IMR-90 (cell line): ENCODE measurements around the gene LAMB2. TPM values are rescaled to one million over a fixed set of nuclear protein-coding genes. Genes with fewer than 3 reads are reported as not detected.

Source experiments
- ATAC-seq: fragments of 200-7000 bp; cut with Tn5 transposase; 2 replicates; pipeline ENCODE4 v1.9.1; 2020; ENCODE audit warnings: low read depth, mild to moderate bottlenecking, moderate library complexity
- BruUV-seq: library from RNA; stranded (reverse); fragments of 400-500 nt; replicated peaks from 2 replicates; lab custom pipeline; 2021; lab: Mats Ljungman, UMichigan
- CTCF ChIA-PET: fragments of 300-600 bp; formaldehyde crosslinking; extraction: SDS; loops from one replicate; lab custom pipeline; 2021; ENCODE audit warnings: antibody characterized with exemption; lab: Yijun Ruan, JAX
- POLR2A ChIA-PET: fragments of 300-600 bp; sonication (Branson Sonifier 250); formaldehyde crosslinking; loops from one replicate; lab custom pipeline; 2022; ENCODE audit warnings: antibody characterized with exemption; ENCODE audit not compliant: unreplicated experiment; lab: Charles Lee
- DNase-seq: peaks from one replicate; pipeline ENCODE4 v3.0.0; 2013
- H2AFZ ChIP-seq: replicated peaks from 2 replicates; pipeline ENCODE3; 2013; ENCODE audit warnings: low read length, mild to moderate bottlenecking; ENCODE audit not compliant: poor library complexity
- H2AK5ac ChIP-seq: 2 replicates; pipeline ENCODE4 v1.6.1; 2013; ENCODE audit warnings: low read depth, low read length, inconsistent platforms
- H2AK9ac ChIP-seq: replicated peaks from 2 replicates; pipeline ENCODE3; 2013; ENCODE audit warnings: mild to moderate bottlenecking, low read depth, low read length, moderate library complexity; ENCODE audit not compliant: poor library complexity
- H2BK120ac ChIP-seq: 2 replicates; pipeline ENCODE4 v1.6.1; 2013; ENCODE audit warnings: low read depth, low read length, inconsistent platforms
- H2BK15ac ChIP-seq: 3 replicates; pipeline ENCODE4 v1.6.1; 2013; ENCODE audit warnings: low read depth, low read length, inconsistent platforms
- H2BK20ac ChIP-seq: 2 replicates; pipeline ENCODE4 v1.6.1; 2013; ENCODE audit warnings: low read depth, mild to moderate bottlenecking, inconsistent platforms, low read length, moderate library complexity
- H2BK5ac ChIP-seq: 2 replicates; pipeline ENCODE4 v1.6.1; 2013; ENCODE audit warnings: mild to moderate bottlenecking, low read depth, low read length, inconsistent platforms; ENCODE audit not compliant: poor library complexity, severe bottlenecking
- H3K14ac ChIP-seq: replicated peaks from 2 replicates; pipeline ENCODE4 v1.6.1; 2013; ENCODE audit warnings: low read depth, low read length, inconsistent platforms
- H3K18ac ChIP-seq: 2 replicates; pipeline ENCODE4 v1.6.1; 2013; ENCODE audit warnings: low read depth, low read length, control low read depth
- H3K23ac ChIP-seq: 2 replicates; pipeline ENCODE4 v1.6.1; 2013; ENCODE audit warnings: low read depth, low read length, inconsistent platforms
- H3K27ac ChIP-seq: 2 replicates; pipeline ENCODE4 v1.5.1; 2013; ENCODE audit warnings: mild to moderate bottlenecking, control low read depth, low read length; ENCODE audit not compliant: insufficient read depth
- H3K27me3 ChIP-seq: 2 replicates; pipeline ENCODE4 v1.6.1; 2013; ENCODE audit warnings: low read length; ENCODE audit not compliant: control insufficient read depth, insufficient read depth
- H3K36me3 ChIP-seq: 2 replicates; pipeline ENCODE4 v1.6.1; 2013; ENCODE audit warnings: low read length, mixed read lengths; ENCODE audit not compliant: control insufficient read depth, insufficient read depth
- H3K4ac ChIP-seq: 2 replicates; pipeline ENCODE4 v1.6.1; 2013; ENCODE audit warnings: low read depth, low read length, inconsistent platforms
- H3K4me1 ChIP-seq: 2 replicates; pipeline ENCODE4 v1.6.1; 2013; ENCODE audit warnings: low read length, mixed read lengths; ENCODE audit not compliant: control insufficient read depth, insufficient read depth
- H3K4me2 ChIP-seq: 2 replicates; pipeline ENCODE4 v1.6.1; 2013; ENCODE audit warnings: low read depth, mild to moderate bottlenecking, control low read depth, low read length, moderate library complexity
- H3K4me3 ChIP-seq: 2 replicates; pipeline ENCODE4 v1.5.1; 2013; ENCODE audit warnings: low read depth, mild to moderate bottlenecking, control low read depth, low read length, moderate library complexity; ENCODE audit not compliant: insufficient read depth
- H3K56ac ChIP-seq: 2 replicates; pipeline ENCODE4 v1.6.1; 2013; ENCODE audit warnings: low read length, inconsistent platforms; ENCODE audit not compliant: insufficient read depth; ENCODE audit errors: extremely low read depth
- H3K79me1 ChIP-seq, 2 experiments: 2 replicates each; pipeline ENCODE4 v1.6.1; 2013; ENCODE audit warnings: low read length in 2 of 2, inconsistent platforms in 1 of 2, low read depth in 1 of 2
- H3K9ac ChIP-seq: 2 replicates; pipeline ENCODE4 v1.6.1; 2013; ENCODE audit warnings: low read depth, low read length, control low read depth
- H3K9me1 ChIP-seq: 2 replicates; pipeline ENCODE4 v1.6.1; 2013; ENCODE audit warnings: low read length, inconsistent platforms; ENCODE audit not compliant: insufficient read depth
- H3K9me3 ChIP-seq: 2 replicates; pipeline ENCODE4 v1.6.1; 2013; ENCODE audit warnings: low read length; ENCODE audit not compliant: control insufficient read depth, insufficient read depth
- H4K20me1 ChIP-seq: 2 replicates; pipeline ENCODE4 v1.6.1; 2013; ENCODE audit warnings: low read length, inconsistent platforms; ENCODE audit not compliant: insufficient read depth
- H4K5ac ChIP-seq: 2 replicates; pipeline ENCODE4 v1.6.1; 2013; ENCODE audit warnings: mild to moderate bottlenecking, low read depth, low read length, control low read depth
- H4K8ac ChIP-seq, 2 experiments: 2 replicates each; pipeline ENCODE4 v1.6.1; 2013; ENCODE audit warnings: low read depth in 2 of 2, low read length in 2 of 2, control low read depth in 1 of 2, inconsistent platforms in 1 of 2
- H4K91ac ChIP-seq: 2 replicates; pipeline ENCODE4 v1.6.1; 2013; ENCODE audit warnings: low read depth, low read length, inconsistent platforms; ENCODE audit not compliant: insufficient read depth
- BHLHE40 ChIP-seq: fragments of 150-350 bp; IDR thresholded peaks from 2 replicates; pipeline ENCODE4 v1.6.1; 2016; ENCODE audit warnings: mild to moderate bottlenecking, low read depth, low read length
- CEBPB ChIP-seq: IDR thresholded peaks from 2 replicates; pipeline ENCODE4 v1.6.1; 2012; ENCODE audit warnings: low read depth, low read length, improper control_type of control experiment
- CHD1 ChIP-seq: IDR thresholded peaks from 2 replicates; pipeline ENCODE4 v1.6.1; 2012; ENCODE audit warnings: low read depth, low read length, improper control_type of control experiment
- FOS ChIP-seq: fragments of 150-350 bp; IDR thresholded peaks from 2 replicates; pipeline ENCODE4 v1.6.1; 2016; ENCODE audit warnings: low read depth, low read length
- MAFK ChIP-seq: IDR thresholded peaks from 2 replicates; pipeline ENCODE4 v1.6.1; 2012; ENCODE audit warnings: low read depth, low read length, improper control_type of control experiment
- MAZ ChIP-seq: IDR thresholded peaks from 2 replicates; pipeline ENCODE4 v1.6.1; 2012; ENCODE audit warnings: low read depth, mild to moderate bottlenecking, low read length, improper control_type of control experiment, moderate library complexity, borderline replicate concordance
- MXI1 ChIP-seq: IDR thresholded peaks from 2 replicates; pipeline ENCODE4 v1.6.1; 2012; ENCODE audit warnings: low read depth, mild to moderate bottlenecking, low read length, moderate library complexity, borderline replicate concordance
- POLR2A ChIP-seq: IDR thresholded peaks from 2 replicates; pipeline ENCODE4 v1.6.1; 2012; ENCODE audit warnings: mild to moderate bottlenecking, low read depth, low read length
- RAD21 ChIP-seq: IDR thresholded peaks from 2 replicates; pipeline ENCODE4 v1.6.1; 2012; ENCODE audit warnings: low read length, improper control_type of control experiment
- RCOR1 ChIP-seq: IDR thresholded peaks from 2 replicates; pipeline ENCODE4 v1.6.1; 2012; ENCODE audit warnings: mild to moderate bottlenecking, low read length, improper control_type of control experiment; ENCODE audit not compliant: insufficient replicate concordance
- SMC3 ChIP-seq: fragments of 150-350 bp; IDR thresholded peaks from 2 replicates; pipeline ENCODE4 v1.6.1; 2016; ENCODE audit warnings: low read depth, mild to moderate bottlenecking, antibody characterized with exemption, low read length, moderate library complexity
- WGBS, 2 experiments: methylation state at CpG; one replicate each; pipeline versions ENCODE4 v1.1.5 to v1.1.7; 2013; ENCODE audit warnings: missing lambda C conversion rate in 2 of 2; ENCODE audit not compliant: insufficient read length in 1 of 2; ENCODE audit errors: extremely low coverage in 2 of 2; 5-methylcytosine and 5-hydroxymethylcytosine counted together
- dilution Hi-C: fragments of 300-500 bp; cut with HindIII; formaldehyde crosslinking; loops from one replicate; pipeline ENCODE4 v1.14.3; 2018; ENCODE audit warnings: low sequenced_read_pairs; ENCODE audit not compliant: unreplicated experiment
- in situ Hi-C: fragments of 300-500 bp; cut with MboI; formaldehyde crosslinking; loops from 3 replicates; pipeline ENCODE4 v1.14.3; 2019; ENCODE audit warnings: low sequenced_read_pairs, inconsistent platforms, mixed read lengths
- intact Hi-C: fragments of 100-400 bp; cut with micrococcal nuclease; formaldehyde crosslinking; loops from 2 replicates; pipeline ENCODE4 v1.10.0; 2022
- polyA plus RNA-seq, 3 experiments: library from polyadenylated mRNA; depleted of rRNA; stranded (reverse); fragments of >200 nt; gene quantifications; 2 replicates each; pipeline ENCODE4 v1.2.3, GENCODE V29; 2012; ENCODE audit warnings: low replicate concordance in 1 of 3
- total RNA-seq: library from RNA; depleted of rRNA; stranded (reverse); fragments of >200 nt; gene quantifications from 2 replicates; pipeline ENCODE4 v1.2.3, GENCODE V29; 2012
- TF ChIP-seq, protein P1 (sequence below): conservative IDR thresholded peaks from 2 replicates; pipeline ENCODE4 v1.5.1; 2012; ENCODE audit warnings: mild to moderate bottlenecking, low read depth, low read length, improper control_type of control experiment
- TF ChIP-seq, protein P2 (sequence below): fragments of 150-350 bp; IDR thresholded peaks from 2 replicates; pipeline ENCODE4 v1.6.1; 2017; ENCODE audit warnings: mild to moderate bottlenecking, antibody characterized with exemption, low read length, low read depth
- TF ChIP-seq, protein P3 (sequence below): fragments of 150-350 bp; IDR thresholded peaks from 2 replicates; pipeline ENCODE4 v1.6.1; 2016; ENCODE audit warnings: low read depth, mild to moderate bottlenecking, low read length, moderate library complexity, borderline replicate concordance

The LAMB2 gene
- total and polyA plus RNA-seq, 2 of the 4 experiments (the other 2 are of a cell fraction): 213 to 570 TPM

DNA sequence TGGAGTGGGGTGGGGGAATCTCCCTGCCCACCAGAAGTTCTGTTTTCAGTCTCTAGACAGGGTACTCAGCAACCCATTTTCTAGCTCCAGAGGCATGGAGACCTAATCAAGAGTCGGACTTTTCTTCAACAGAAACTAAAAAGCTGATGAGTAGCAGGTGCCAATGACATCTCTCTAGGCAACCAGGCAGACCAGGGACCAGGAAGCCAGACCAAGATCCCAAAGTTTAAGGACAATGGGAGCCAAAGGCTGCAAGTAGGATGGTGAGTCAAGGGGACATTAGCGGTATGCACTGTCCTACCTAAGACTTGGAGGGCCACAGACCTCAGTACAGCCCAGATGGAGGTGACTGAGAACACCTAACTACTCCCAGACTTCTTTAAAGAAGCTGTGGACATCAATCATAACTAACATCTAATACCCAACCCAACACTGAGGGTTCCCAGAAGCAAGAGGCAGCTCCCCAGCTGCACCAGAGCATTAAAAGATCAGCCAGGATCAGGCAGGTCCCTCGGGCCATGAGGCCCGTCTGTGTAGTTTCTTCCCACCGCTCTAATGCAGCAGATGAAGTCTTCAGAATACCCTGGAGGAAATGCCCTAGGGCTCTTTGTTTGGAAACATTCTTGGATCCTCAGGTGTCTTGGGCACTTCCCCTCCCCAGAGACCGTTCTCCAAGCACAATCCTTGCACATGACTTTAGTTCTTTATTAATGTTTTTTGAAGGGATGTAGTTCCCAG is 32.3 kb upstream of the LAMB2 start:
- Histone ChIP-seq H4K91ac (peak overlapping the region; percentile 92), H3K4ac (peak overlapping the region; percentile 96), H3K9me3 (no peaks in the 10 kb centered on the region), H3K4me3 (peak overlapping the region; percentile 96), H2AK9ac (peak overlapping the region; percentile 99), H4K8ac (peak overlapping the region; percentile 97 to 100), H3K56ac (no peak overlapping the region), H3K36me3 (peaks cover 25% of the 10 kb centered on the region), H4K20me1 (peaks cover 8% of the 10 kb centered on the region; the same call in 1 of the 2 replicates), H2AK5ac (peak overlapping the region; percentile 99), H2BK120ac (no peak overlapping the region), H3K27me3 (no peaks in the 10 kb centered on the region), H3K4me2 (peak overlapping the region; percentile 79), H3K9me1 (peaks cover 30% of the 10 kb centered on the region), H2BK15ac (no peak overlapping the region), H3K14ac (peak overlapping the region; percentile 94), H3K4me1 (peaks cover 9% of the 10 kb centered on the region), H3K18ac (no peak overlapping the region; the same call in 1 of the 2 replicates), H3K9ac (peak overlapping the region; percentile 92), H2BK20ac (no peak overlapping the region), H2AFZ (peak overlapping the region; percentile 100), H3K79me1 (peaks cover 37 to 62% of the 10 kb centered on the region in 2 experiments), H2BK5ac (no peak overlapping the region), H3K27ac (peak overlapping the region; percentile 85), H3K23ac (peak overlapping the region; percentile 91; the same call in 1 of the 2 replicates), H4K5ac (no peak overlapping the region)
- TF ChIP-seq SMC3: no peak
- TF ChIP-seq RCOR1: no peak
- no peak for TF ChIP-seq CEBPB
- TF ChIP-seq POLR2A: no peak
- no peak for TF ChIP-seq FOS
- TF ChIP-seq, protein P1, sequence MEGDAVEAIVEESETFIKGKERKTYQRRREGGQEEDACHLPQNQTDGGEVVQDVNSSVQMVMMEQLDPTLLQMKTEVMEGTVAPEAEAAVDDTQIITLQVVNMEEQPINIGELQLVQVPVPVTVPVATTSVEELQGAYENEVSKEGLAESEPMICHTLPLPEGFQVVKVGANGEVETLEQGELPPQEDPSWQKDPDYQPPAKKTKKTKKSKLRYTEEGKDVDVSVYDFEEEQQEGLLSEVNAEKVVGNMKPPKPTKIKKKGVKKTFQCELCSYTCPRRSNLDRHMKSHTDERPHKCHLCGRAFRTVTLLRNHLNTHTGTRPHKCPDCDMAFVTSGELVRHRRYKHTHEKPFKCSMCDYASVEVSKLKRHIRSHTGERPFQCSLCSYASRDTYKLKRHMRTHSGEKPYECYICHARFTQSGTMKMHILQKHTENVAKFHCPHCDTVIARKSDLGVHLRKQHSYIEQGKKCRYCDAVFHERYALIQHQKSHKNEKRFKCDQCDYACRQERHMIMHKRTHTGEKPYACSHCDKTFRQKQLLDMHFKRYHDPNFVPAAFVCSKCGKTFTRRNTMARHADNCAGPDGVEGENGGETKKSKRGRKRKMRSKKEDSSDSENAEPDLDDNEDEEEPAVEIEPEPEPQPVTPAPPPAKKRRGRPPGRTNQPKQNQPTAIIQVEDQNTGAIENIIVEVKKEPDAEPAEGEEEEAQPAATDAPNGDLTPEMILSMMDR: no peak
- TF ChIP-seq, protein P2, sequence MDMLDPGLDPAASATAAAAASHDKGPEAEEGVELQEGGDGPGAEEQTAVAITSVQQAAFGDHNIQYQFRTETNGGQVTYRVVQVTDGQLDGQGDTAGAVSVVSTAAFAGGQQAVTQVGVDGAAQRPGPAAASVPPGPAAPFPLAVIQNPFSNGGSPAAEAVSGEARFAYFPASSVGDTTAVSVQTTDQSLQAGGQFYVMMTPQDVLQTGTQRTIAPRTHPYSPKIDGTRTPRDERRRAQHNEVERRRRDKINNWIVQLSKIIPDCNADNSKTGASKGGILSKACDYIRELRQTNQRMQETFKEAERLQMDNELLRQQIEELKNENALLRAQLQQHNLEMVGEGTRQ: no peak
- TF ChIP-seq RAD21: no peak
- TF ChIP-seq, protein P3, sequence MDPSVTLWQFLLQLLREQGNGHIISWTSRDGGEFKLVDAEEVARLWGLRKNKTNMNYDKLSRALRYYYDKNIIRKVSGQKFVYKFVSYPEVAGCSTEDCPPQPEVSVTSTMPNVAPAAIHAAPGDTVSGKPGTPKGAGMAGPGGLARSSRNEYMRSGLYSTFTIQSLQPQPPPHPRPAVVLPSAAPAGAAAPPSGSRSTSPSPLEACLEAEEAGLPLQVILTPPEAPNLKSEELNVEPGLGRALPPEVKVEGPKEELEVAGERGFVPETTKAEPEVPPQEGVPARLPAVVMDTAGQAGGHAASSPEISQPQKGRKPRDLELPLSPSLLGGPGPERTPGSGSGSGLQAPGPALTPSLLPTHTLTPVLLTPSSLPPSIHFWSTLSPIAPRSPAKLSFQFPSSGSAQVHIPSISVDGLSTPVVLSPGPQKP: no peak
- TF ChIP-seq MAZ: no peak
- TF ChIP-seq MAFK: no peak
- no peak for TF ChIP-seq MXI1
- no peak for TF ChIP-seq BHLHE40
- TF ChIP-seq CHD1: no peak
- in situ Hi-C loops (loop anchor here (25.0 kb wide), 1 partner anchor 272 kb away; the partner anchor contains the start of gene NICN1), intact Hi-C loops (no loop called here), dilution Hi-C loops (no loop called here)
- ATAC-seq (no peak; the same call in 1 of the 2 replicates), DNase-seq (no peak)
- TSS peak; percentile 32 for BruUV-seq
- WGBS, 2 experiments: 37% methylated on average over 2 of the region's 6 CpGs; no CpG with 5 or more reads in 1 of the 2 experiments
- CTCF ChIA-PET: no interaction called here
- POLR2A ChIA-PET: interaction anchor here (0.5 kb wide), 1 partner anchor 144 kb away, joined by 3 read pairs; no protein-coding TSS in a partner anchor
